Progenitor cell of endocrine pancreas (in vitro differentiated cells): Measurements from ENCODE around the gene SUSD3. TPM values are rescaled to one million over a fixed set of nuclear protein-coding genes. Genes with fewer than 3 reads are reported as not detected.

Experiments
- DNase-seq: peaks from one replicate; pipeline ENCODE4 v3.0.0; 2021; ENCODE audit warnings: low spot score; ENCODE audit not compliant: unreplicated experiment
- H3K27ac Mint-ChIP-seq: 2 replicates; pipeline ENCODE4 v1.8.0; 2021; ENCODE audit warnings: mild to moderate bottlenecking, moderate library complexity, mixed read lengths
- H3K27me3 Mint-ChIP-seq: 2 replicates; pipeline ENCODE4 v1.8.0; 2021; ENCODE audit warnings: mixed read lengths
- H3K36me3 Mint-ChIP-seq: 2 replicates; pipeline ENCODE4 v1.8.0; 2022; ENCODE audit warnings: mixed read lengths; ENCODE audit not compliant: insufficient read depth
- H3K4me1 Mint-ChIP-seq: 2 replicates; pipeline ENCODE4 v1.8.0; 2021; ENCODE audit warnings: low read depth, mixed read lengths
- H3K4me3 Mint-ChIP-seq: 2 replicates; pipeline ENCODE4 v1.8.0; 2021; ENCODE audit warnings: low read depth, mild to moderate bottlenecking, moderate library complexity, mixed read lengths
- H3K9me3 Mint-ChIP-seq: 2 replicates; pipeline ENCODE4 v1.8.0; 2021; ENCODE audit warnings: low read depth, mixed read lengths
- CTCF ChIP-seq: fragments of 200-600 bp; sonication (generic); IDR thresholded peaks from one replicate; pipeline ENCODE4 v1.5.0; 2021; ENCODE audit warnings: antibody characterized with exemption, mild to moderate bottlenecking; ENCODE audit not compliant: unreplicated experiment
- total RNA-seq: library from RNA; stranded (reverse); gene quantifications from 2 replicates; pipeline ENCODE4 v1.2.1, GENCODE V29; 2021

SUSD3 gene
- total RNA-seq, 1 donor from 2014 or later, result 0.43 TPM

GRCh38 chr9:93024986-93025630 lies 33.4 kb upstream of the SUSD3 start:
- H3K27me3 Mint-ChIP-seq, result no peaks in the 10 kb centered on the region
- no peak overlapping the region for H3K4me3 Mint-ChIP-seq
- H3K4me1 Mint-ChIP-seq, result no peaks in the 10 kb centered on the region
- no peak for DNase-seq
- no peaks in the 10 kb centered on the region for H3K36me3 Mint-ChIP-seq
- no peak for TF ChIP-seq CTCF
- no peaks in the 10 kb centered on the region for H3K9me3 Mint-ChIP-seq
- H3K27ac Mint-ChIP-seq, result no peak overlapping the region

- TF ChIP-seq CTCF, result no peak
Observed at GRCh38 chr9:93025736-93026135, 32.8 kb upstream of the SUSD3 start.

GRCh38 chr9:93026640-93027039 lies 31.9 kb upstream of the SUSD3 start:
- no peak for TF ChIP-seq CTCF
- Mint-ChIP-seq H3K27ac (no peak overlapping the region), H3K27me3 (peaks cover 3% of the 10 kb centered on the region), H3K9me3 (no peaks in the 10 kb centered on the region), H3K4me1 (no peaks in the 10 kb centered on the region), H3K36me3 (peaks cover 1% of the 10 kb centered on the region), H3K4me3 (no peak overlapping the region)
- no peak for DNase-seq

More at GRCh38 chr9:93025736-93026135, 32.8 kb upstream of the SUSD3 start:
- no peak for DNase-seq
- H3K27me3 Mint-ChIP-seq, result peaks cover under 1% of the 10 kb centered on the region
- no peak overlapping the region for H3K4me3 Mint-ChIP-seq
- no peaks in the 10 kb centered on the region for H3K9me3 Mint-ChIP-seq
- H3K27ac Mint-ChIP-seq, result no peak overlapping the region
- H3K4me1 Mint-ChIP-seq, result no peaks in the 10 kb centered on the region
- no peaks in the 10 kb centered on the region for H3K36me3 Mint-ChIP-seq

- no peaks in the 10 kb centered on the region for H3K9me3 Mint-ChIP-seq
- peaks cover 1% of the 10 kb centered on the region for H3K36me3 Mint-ChIP-seq
- no peak overlapping the region for H3K4me3 Mint-ChIP-seq
- no peak for TF ChIP-seq CTCF
- no peak for DNase-seq
- H3K27me3 Mint-ChIP-seq, result peaks cover 3% of the 10 kb centered on the region
- no peaks in the 10 kb centered on the region for H3K4me1 Mint-ChIP-seq
- H3K27ac Mint-ChIP-seq, result no peak overlapping the region
Observed at GRCh38 chr9:93027750-93028149, 30.8 kb upstream of the SUSD3 start.

GRCh38 chr9:93028448-93029006 lies 30.0 kb upstream of the SUSD3 start:
- TF ChIP-seq CTCF, result no peak
- Mint-ChIP-seq H3K4me1 (no peaks in the 10 kb centered on the region), H3K4me3 (no peak overlapping the region), H3K27me3 (peaks cover 3% of the 10 kb centered on the region), H3K36me3 (peaks cover 1% of the 10 kb centered on the region), H3K27ac (no peak overlapping the region), H3K9me3 (no peaks in the 10 kb centered on the region)
- no peak for DNase-seq
